K562 (cell line): ENCODE results near the gene CASP6. TPM values are rescaled to one million over a fixed set of nuclear protein-coding genes. Genes with fewer than 3 reads are reported as not detected.

Source experiments
- MYBL2 ChIP-seq, 2 experiments: fragments of 450-650 bp in 1 of 2; sonication (generic) in 1 of 2; formaldehyde crosslinking in 1 of 2; IDR thresholded peaks; 2 replicates each; pipeline versions ENCODE4 v1.6.1 to v1.8.1; 2017 to 2022; ENCODE audit warnings: borderline replicate concordance in 1 of 2, inconsistent platforms in 1 of 2, low read depth in 1 of 2, mild to moderate bottlenecking in 1 of 2, missing genetic modification reagents in 1 of 2, moderate library complexity in 1 of 2
- NR1H2 ChIP-seq: sonication (generic); formaldehyde crosslinking; IDR thresholded peaks from 2 replicates; pipeline ENCODE4 v1.4.0; 2020; ENCODE audit warnings: mild to moderate bottlenecking, missing genetic modification reagents
- PML ChIP-seq: IDR thresholded peaks from 2 replicates; pipeline ENCODE4 v1.6.1; 2012; ENCODE audit warnings: low read length, inconsistent platforms
- TAF9B ChIP-seq: fragments of 450-650 bp; IDR thresholded peaks from 2 replicates; pipeline ENCODE4 v1.6.1; 2018; ENCODE audit warnings: mild to moderate bottlenecking; ENCODE audit not compliant: partially characterized antibody
- ZNF583 ChIP-seq: fragments of 250-450 bp; sonication (Bioruptor Pico); IDR thresholded peaks from 2 replicates; pipeline ENCODE4 v1.4.0; 2020
- polyA plus RNA-seq, 8 experiments: library from polyadenylated mRNA; depleted of rRNA in 4 of 8; stranded (reverse) in 5 of 8; unstranded in 3 of 8; fragments of >200 nt; fragmentation: Nextera tagmentation in 2 of 8; fragmentation: Illumina TruSeq in 1 of 8; extraction: Ambion mirVana in 2 of 8; extraction: Trizol in 1 of 8; gene quantifications; 2 replicates each; pipeline versions ENCODE4 v1.2.1 to v1.2.3, GENCODE V29; 2011 to 2014; ENCODE audit warnings: inconsistent platforms in 1 of 8, missing spikeins in 1 of 8
- total RNA-seq, 7 experiments: library from RNA; depleted of rRNA in 6 of 7; stranded (reverse); fragments of >200 nt in 6 of 7; fragmentation: Illumina TruSeq in 2 of 7; extraction: Trizol in 2 of 7; gene quantifications; 2 replicates each; pipeline versions ENCODE4 v1.2.1 to v1.2.3, GENCODE V29; 2011 to 2021; ENCODE audit warnings: low replicate concordance in 1 of 7
- TF ChIP-seq, protein P1 (sequence below): fragments of 200-600 bp; sonication (generic); IDR thresholded peaks from one replicate; pipeline ENCODE4 v1.6.1; 2012; ENCODE audit warnings: mild to moderate bottlenecking, low read depth, low read length, inconsistent platforms
- TF ChIP-seq, protein P2 (sequence below): fragments of 450-650 bp; IDR thresholded peaks from 2 replicates; pipeline ENCODE4 v1.6.1; 2018; ENCODE audit not compliant: partially characterized antibody

CASP6 gene
- total and polyA plus RNA-seq, 9 of the 15 experiments (the other 6 are each of a cell fraction or from before 2014, with no cell fraction given), result 20.8 to 72.7 (median 39.1) TPM

DNA sequence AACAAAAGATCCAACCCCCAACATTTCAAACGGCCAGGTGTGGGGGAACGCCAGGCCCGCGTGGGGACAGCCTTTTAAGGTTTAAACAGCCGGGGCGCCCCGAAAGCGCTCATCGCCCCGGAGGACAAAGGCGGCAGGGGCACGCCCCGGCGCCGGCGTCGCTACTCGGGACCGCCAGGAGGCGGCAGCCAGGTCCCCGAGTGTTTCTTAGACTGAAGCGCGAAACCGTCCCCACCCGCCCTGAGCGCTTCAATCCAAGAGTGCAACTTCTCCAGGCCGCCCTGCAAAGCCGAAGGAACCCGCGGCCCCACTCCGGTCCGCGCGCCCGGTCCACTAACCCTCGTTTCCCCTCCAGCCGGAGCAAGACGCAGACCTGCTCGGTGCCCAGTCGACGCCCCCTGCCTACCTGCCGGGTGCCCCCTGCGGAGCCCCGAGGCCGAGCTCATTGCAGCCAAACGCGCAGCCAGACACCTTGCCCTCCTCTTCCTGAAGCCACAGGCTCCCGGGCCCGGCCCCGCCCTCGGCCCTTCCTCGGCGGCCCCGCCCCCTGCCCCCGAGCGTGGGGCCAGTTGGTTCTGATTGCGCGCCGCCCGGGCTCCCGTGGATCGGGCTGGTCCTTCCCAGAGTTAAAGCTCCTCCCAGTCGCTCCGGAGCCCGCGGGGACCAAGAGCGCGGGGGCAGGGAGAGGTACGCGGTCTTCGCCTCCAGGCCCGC is at the start of gene CASP6 (continued):
- TF ChIP-seq, protein P1, sequence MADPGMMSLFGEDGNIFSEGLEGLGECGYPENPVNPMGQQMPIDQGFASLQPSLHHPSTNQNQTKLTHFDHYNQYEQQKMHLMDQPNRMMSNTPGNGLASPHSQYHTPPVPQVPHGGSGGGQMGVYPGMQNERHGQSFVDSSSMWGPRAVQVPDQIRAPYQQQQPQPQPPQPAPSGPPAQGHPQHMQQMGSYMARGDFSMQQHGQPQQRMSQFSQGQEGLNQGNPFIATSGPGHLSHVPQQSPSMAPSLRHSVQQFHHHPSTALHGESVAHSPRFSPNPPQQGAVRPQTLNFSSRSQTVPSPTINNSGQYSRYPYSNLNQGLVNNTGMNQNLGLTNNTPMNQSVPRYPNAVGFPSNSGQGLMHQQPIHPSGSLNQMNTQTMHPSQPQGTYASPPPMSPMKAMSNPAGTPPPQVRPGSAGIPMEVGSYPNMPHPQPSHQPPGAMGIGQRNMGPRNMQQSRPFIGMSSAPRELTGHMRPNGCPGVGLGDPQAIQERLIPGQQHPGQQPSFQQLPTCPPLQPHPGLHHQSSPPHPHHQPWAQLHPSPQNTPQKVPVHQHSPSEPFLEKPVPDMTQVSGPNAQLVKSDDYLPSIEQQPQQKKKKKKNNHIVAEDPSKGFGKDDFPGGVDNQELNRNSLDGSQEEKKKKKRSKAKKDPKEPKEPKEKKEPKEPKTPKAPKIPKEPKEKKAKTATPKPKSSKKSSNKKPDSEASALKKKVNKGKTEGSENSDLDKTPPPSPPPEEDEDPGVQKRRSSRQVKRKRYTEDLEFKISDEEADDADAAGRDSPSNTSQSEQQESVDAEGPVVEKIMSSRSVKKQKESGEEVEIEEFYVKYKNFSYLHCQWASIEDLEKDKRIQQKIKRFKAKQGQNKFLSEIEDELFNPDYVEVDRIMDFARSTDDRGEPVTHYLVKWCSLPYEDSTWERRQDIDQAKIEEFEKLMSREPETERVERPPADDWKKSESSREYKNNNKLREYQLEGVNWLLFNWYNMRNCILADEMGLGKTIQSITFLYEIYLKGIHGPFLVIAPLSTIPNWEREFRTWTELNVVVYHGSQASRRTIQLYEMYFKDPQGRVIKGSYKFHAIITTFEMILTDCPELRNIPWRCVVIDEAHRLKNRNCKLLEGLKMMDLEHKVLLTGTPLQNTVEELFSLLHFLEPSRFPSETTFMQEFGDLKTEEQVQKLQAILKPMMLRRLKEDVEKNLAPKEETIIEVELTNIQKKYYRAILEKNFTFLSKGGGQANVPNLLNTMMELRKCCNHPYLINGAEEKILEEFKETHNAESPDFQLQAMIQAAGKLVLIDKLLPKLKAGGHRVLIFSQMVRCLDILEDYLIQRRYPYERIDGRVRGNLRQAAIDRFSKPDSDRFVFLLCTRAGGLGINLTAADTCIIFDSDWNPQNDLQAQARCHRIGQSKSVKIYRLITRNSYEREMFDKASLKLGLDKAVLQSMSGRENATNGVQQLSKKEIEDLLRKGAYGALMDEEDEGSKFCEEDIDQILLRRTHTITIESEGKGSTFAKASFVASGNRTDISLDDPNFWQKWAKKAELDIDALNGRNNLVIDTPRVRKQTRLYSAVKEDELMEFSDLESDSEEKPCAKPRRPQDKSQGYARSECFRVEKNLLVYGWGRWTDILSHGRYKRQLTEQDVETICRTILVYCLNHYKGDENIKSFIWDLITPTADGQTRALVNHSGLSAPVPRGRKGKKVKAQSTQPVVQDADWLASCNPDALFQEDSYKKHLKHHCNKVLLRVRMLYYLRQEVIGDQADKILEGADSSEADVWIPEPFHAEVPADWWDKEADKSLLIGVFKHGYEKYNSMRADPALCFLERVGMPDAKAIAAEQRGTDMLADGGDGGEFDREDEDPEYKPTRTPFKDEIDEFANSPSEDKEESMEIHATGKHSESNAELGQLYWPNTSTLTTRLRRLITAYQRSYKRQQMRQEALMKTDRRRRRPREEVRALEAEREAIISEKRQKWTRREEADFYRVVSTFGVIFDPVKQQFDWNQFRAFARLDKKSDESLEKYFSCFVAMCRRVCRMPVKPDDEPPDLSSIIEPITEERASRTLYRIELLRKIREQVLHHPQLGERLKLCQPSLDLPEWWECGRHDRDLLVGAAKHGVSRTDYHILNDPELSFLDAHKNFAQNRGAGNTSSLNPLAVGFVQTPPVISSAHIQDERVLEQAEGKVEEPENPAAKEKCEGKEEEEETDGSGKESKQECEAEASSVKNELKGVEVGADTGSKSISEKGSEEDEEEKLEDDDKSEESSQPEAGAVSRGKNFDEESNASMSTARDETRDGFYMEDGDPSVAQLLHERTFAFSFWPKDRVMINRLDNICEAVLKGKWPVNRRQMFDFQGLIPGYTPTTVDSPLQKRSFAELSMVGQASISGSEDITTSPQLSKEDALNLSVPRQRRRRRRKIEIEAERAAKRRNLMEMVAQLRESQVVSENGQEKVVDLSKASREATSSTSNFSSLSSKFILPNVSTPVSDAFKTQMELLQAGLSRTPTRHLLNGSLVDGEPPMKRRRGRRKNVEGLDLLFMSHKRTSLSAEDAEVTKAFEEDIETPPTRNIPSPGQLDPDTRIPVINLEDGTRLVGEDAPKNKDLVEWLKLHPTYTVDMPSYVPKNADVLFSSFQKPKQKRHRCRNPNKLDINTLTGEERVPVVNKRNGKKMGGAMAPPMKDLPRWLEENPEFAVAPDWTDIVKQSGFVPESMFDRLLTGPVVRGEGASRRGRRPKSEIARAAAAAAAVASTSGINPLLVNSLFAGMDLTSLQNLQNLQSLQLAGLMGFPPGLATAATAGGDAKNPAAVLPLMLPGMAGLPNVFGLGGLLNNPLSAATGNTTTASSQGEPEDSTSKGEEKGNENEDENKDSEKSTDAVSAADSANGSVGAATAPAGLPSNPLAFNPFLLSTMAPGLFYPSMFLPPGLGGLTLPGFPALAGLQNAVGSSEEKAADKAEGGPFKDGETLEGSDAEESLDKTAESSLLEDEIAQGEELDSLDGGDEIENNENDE, result no peak
- TF ChIP-seq PML (peak; percentile 69), TAF9B (no peak), NR1H2 (CRISPR knock-in tag) (no peak), MYBL2 (IDR thresholded peaks at IDR 0.05; ENCODE audit: low read depth) (no peak), MYBL2 (CRISPR knock-in tag; IDR thresholded peaks at IDR 0.05; ENCODE audit: borderline replicate concordance) (no peak), ZNF583 (CRISPR knock-in tag) (no peak)
- TF ChIP-seq, protein P2, sequence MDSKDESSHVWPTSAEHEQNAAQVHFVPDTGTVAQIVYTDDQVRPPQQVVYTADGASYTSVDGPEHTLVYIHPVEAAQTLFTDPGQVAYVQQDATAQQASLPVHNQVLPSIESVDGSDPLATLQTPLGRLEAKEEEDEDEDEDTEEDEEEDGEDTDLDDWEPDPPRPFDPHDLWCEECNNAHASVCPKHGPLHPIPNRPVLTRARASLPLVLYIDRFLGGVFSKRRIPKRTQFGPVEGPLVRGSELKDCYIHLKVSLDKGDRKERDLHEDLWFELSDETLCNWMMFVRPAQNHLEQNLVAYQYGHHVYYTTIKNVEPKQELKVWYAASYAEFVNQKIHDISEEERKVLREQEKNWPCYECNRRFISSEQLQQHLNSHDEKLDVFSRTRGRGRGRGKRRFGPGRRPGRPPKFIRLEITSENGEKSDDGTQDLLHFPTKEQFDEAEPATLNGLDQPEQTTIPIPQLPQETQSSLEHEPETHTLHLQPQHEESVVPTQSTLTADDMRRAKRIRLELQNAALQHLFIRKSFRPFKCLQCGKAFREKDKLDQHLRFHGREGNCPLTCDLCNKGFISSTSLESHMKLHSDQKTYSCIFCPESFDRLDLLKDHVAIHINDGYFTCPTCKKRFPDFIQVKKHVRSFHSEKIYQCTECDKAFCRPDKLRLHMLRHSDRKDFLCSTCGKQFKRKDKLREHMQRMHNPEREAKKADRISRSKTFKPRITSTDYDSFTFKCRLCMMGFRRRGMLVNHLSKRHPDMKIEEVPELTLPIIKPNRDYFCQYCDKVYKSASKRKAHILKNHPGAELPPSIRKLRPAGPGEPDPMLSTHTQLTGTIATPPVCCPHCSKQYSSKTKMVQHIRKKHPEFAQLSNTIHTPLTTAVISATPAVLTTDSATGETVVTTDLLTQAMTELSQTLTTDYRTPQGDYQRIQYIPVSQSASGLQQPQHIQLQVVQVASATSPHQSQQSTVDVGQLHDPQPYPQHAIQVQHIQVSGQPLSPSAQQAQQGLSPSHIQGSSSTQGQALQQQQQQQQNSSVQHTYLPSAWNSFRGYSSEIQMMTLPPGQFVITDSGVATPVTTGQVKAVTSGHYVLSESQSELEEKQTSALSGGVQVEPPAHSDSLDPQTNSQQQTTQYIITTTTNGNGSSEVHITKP, result no peak
